ENCODE data around the gene NME7.

DNA sequence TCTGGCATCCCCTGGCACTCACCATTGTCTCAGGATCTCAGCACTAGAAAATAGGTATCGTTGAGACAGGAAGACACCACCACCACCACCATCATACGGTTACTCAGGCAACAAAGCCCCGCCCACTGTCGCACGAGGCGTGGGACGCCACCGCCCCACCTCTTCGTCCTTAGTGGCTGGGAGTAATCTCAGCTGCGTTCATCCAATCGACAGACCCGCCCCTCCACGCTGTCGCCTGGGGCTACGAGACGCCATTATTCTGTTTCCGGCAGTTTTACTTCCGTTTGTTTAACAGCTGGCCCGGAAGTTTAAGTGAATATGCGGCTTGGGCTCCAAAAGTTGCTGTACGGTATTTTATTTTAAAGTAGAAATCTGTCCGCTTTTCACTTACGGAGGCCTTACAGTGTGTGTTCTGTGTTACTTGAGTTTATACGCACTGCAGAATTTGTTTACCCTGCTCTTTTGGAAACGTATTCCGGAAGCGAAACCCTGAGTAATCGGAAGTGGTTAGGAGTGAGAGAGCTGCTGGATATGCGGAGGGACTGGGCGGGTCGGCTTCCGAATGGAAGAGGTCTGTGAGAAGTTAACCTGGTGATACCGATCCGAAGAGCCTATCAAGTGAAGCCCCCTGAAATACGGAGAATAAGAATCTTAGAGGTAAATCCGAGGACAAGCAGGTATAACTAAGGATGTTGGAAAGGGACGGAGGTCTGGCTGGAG is at the start of gene NME7, which contains the start of gene BLZF1:
- TF ChIP-seq, protein P1, sequence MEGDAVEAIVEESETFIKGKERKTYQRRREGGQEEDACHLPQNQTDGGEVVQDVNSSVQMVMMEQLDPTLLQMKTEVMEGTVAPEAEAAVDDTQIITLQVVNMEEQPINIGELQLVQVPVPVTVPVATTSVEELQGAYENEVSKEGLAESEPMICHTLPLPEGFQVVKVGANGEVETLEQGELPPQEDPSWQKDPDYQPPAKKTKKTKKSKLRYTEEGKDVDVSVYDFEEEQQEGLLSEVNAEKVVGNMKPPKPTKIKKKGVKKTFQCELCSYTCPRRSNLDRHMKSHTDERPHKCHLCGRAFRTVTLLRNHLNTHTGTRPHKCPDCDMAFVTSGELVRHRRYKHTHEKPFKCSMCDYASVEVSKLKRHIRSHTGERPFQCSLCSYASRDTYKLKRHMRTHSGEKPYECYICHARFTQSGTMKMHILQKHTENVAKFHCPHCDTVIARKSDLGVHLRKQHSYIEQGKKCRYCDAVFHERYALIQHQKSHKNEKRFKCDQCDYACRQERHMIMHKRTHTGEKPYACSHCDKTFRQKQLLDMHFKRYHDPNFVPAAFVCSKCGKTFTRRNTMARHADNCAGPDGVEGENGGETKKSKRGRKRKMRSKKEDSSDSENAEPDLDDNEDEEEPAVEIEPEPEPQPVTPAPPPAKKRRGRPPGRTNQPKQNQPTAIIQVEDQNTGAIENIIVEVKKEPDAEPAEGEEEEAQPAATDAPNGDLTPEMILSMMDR (IDR thresholded peaks at IDR 0.05): no peak
- no peak for TF ChIP-seq POLR2A (IDR thresholded peaks at IDR 0.05)
